ENCODE data around the gene SEMA5A. TPM values are rescaled to one million over a fixed set of nuclear protein-coding genes. Genes with fewer than 3 reads are reported as not detected.

Gene SEMA5A
- total and polyA plus RNA-seq, 5 experiments from 2014 or later: not detected

DNA sequence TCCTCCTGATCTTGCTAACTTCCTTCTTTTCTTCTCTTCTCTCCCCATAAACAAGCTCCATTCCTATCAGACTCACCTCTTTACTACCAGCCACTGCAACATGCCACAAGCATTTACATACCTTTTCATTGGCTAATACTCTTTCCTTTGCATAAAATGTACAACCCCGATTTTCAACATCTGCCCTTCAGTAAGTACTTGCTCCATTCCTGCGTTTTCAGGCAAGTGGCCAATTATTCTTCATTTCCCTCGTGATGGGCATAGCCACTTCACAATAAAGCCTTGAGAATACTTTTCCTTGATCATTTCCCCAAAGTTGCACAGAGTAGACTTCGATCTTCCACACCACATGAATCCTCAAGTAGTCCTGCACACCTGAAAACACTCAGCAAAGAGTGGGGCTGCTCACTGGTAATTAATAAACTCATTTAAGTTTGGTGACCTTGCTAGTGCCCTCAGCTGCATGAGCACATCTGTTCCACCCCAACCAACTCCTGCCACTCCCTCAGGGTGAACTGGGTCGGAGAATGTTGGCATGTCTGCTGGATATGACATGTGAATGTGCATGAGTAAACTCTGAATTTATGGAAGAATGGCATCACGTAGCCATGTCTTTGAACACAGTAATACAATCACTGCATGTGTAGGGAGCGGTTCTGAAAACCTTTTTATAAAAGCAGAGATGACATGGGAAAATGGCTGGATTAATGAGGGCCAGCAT, 535.8 kb downstream of the SEMA5A start:
- Mint-ChIP-seq H3K27me3 (peaks cover 0 to 11% (median 0%) of the 10 kb centered on the region in 5 donors), H3K36me3 (peaks cover 0 to 5% (median 0%) of the 10 kb centered on the region in 3 donors), H3K4me1 (no peaks in the 10 kb centered on the region), H3K27ac (no peak overlapping the region), H3K4me3 (no peak overlapping the region), H3K9me3 (peaks cover 0 to 35% (median 6%) of the 10 kb centered on the region in 9 donors)
- DNase-seq (no peak), ATAC-seq (no peak)
- POLR2A ChIA-PET: no interaction called here

DNA sequence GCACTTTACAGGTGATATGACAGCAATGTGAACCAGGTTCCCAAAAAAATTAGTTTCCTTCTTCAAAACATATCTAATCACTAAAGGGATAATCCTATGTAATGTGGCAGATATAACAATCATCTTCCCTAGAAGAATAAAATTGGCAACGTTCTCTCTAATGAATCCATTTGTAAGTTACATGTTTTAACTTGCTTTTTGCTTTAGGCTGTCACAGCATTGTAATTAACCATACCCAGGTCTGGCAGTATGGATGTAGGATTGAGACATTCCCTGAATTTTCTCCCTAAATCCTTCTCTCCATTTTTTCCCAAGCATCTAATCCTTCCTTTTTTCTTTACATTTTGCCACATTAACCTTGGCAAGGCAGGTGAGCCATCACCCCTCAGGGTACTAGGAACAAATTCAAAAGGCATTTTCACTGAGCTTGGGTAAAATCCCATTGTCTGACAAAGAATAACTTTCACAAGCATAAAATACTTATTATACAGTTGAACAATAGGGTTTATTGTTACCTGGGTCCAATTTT, 548.3 kb downstream of the SEMA5A start:
- H3K36me3 Mint-ChIP-seq: no peaks in the 10 kb centered on the region
- H3K27me3 Mint-ChIP-seq: no peaks in the 10 kb centered on the region
- H3K4me1 Mint-ChIP-seq: no peaks in the 10 kb centered on the region
- peaks cover 0 to 19% (median 3%) of the 10 kb centered on the region in 9 donors for H3K9me3 Mint-ChIP-seq
- POLR2A ChIA-PET: no interaction called here
- DNase-seq (no peak), ATAC-seq (no peak)
- H3K27ac Mint-ChIP-seq: no peak overlapping the region
- no peak overlapping the region for H3K4me3 Mint-ChIP-seq

DNA sequence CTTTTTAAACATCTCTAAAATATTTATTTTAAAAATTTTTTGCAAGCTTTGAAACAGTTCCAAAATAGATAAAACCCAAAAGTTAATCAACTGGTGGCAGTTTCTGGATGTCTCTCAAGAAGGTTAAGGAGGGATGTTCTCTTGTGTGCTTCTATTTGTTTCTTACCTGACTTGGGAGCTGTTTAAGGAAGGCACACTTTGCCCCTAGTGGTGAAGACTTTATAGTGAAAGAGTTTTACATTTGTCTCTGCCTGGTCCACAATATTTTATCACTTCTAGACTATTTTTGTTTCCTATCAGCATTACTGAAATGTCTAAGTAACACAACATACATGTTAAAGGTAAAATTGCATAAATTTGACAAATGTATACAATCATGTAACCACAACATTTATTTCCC, 552.8 kb downstream of the SEMA5A start:
- H3K27me3 Mint-ChIP-seq: no peaks in the 10 kb centered on the region
- peaks cover 0 to 19% (median 2%) of the 10 kb centered on the region in 9 donors for H3K9me3 Mint-ChIP-seq
- ATAC-seq: no peak
- DNase-seq: no peak
- no peak overlapping the region for H3K27ac Mint-ChIP-seq
- no peaks in the 10 kb centered on the region for H3K4me1 Mint-ChIP-seq
- no peak overlapping the region for H3K4me3 Mint-ChIP-seq
- no peaks in the 10 kb centered on the region for H3K36me3 Mint-ChIP-seq
- POLR2A ChIA-PET: no interaction called here

Small RNA genes within 50 kb of the gene (microRNA-seq; reads per million reads assigned to microRNA genes)
- gene MIR4636 (ENCODE audit: borderline microRNAs expressed): not detected

Other genes with a start within 250 kb of the SEMA5A start
- not detected for gene TAS2R1, start 84.3 kb upstream of the SEMA5A start, total RNA-seq
- gene TAS2R1, start 84.3 kb upstream of the SEMA5A start, polyA plus RNA-seq: not detected